Ovary (tissue), 3 donors: ENCODE results near the gene CCNG2.

ENCODE experiments used
- CTCF ChIP-seq, 3 donors: fragments of 450-650 bp in 2 of 3; fragments of 200-600 bp in 1 of 3; IDR thresholded peaks; one replicate each; pipeline versions ENCODE4 v1.5.1 to v1.8.0; 2016 to 2022; ENCODE audit warnings: antibody characterized with exemption in 3 of 3, mild to moderate bottlenecking in 1 of 3
- EP300 ChIP-seq: sonication (generic); formaldehyde crosslinking; IDR thresholded peaks from one replicate; pipeline ENCODE4 v1.6.1; 2017; ENCODE audit warnings: antibody characterized with exemption
- POLR2A ChIP-seq: fragments of 450-650 bp; IDR thresholded peaks from one replicate; pipeline ENCODE4 v1.6.1; 2017; ENCODE audit warnings: antibody characterized with exemption, mild to moderate bottlenecking, moderate library complexity
- donor health status: DM: no; HTN: no; CAD: no.

- no peak for TF ChIP-seq CTCF (IDR thresholded peaks at IDR 0.05)
- TF ChIP-seq POLR2A, result no peak
- TF ChIP-seq EP300, result no peak
Measured at GRCh38 chr4:77110730-77111129, 46.3 kb upstream of the CCNG2 start.
